Glutamatergic neuron (in vitro differentiated cells): ENCODE results near the gene C1QTNF5. TPM values are rescaled to one million over a fixed set of nuclear protein-coding genes. Genes with fewer than 3 reads are reported as not detected.

Experiments
- DNase-seq: peaks from one replicate; pipeline ENCODE4 v3.0.0; 2022
- H3K27ac Mint-ChIP-seq: one replicate; pipeline ENCODE4 v1.8.0; 2020; ENCODE audit warnings: mild to moderate bottlenecking, mixed read lengths, inconsistent platforms; ENCODE audit not compliant: unreplicated experiment
- H3K27me3 Mint-ChIP-seq: one replicate; pipeline ENCODE4 v1.8.0; 2020; ENCODE audit warnings: mild to moderate bottlenecking, moderate library complexity, mixed read lengths, inconsistent platforms; ENCODE audit not compliant: unreplicated experiment
- H3K36me3 Mint-ChIP-seq: one replicate; pipeline ENCODE4 v1.8.0; 2020; ENCODE audit warnings: mild to moderate bottlenecking, mixed read lengths, inconsistent platforms; ENCODE audit not compliant: unreplicated experiment
- H3K4me1 Mint-ChIP-seq: one replicate; pipeline ENCODE4 v1.8.0; 2020; ENCODE audit warnings: mild to moderate bottlenecking, low read depth, mixed read lengths, inconsistent platforms; ENCODE audit not compliant: unreplicated experiment
- H3K4me3 Mint-ChIP-seq: one replicate; pipeline ENCODE4 v1.8.0; 2020; ENCODE audit warnings: mild to moderate bottlenecking, mixed read lengths, inconsistent platforms; ENCODE audit not compliant: unreplicated experiment
- H3K9me3 Mint-ChIP-seq: one replicate; pipeline ENCODE4 v1.8.0; 2020; ENCODE audit warnings: mild to moderate bottlenecking, moderate library complexity, mixed read lengths, inconsistent platforms; ENCODE audit not compliant: unreplicated experiment
- CTCF ChIP-seq: fragments of 200-600 bp; sonication (generic); IDR thresholded peaks from one replicate; pipeline ENCODE4 v1.5.0; 2021; ENCODE audit not compliant: partially characterized antibody, unreplicated experiment
- total RNA-seq: library from RNA; stranded (reverse); fragmentation: NEBNext Ultra II Directional; extraction: Animal tissue kit (Norgen Biotek cat#: 25700); gene quantifications from one replicate; pipeline ENCODE4 v1.2.1, GENCODE V29; 2021; ENCODE audit not compliant: unreplicated experiment

C1QTNF5 gene
- total RNA-seq, 1 donor from 2014 or later: 0.32 TPM

GRCh38 chr11:119356349-119357031 lies 15.8 kb upstream of the C1QTNF5 start:
- Mint-ChIP-seq H3K36me3 (peaks cover 5% of the 10 kb centered on the region), H3K4me3 (peak overlapping the region; percentile 80), H3K27ac (no peak overlapping the region), H3K9me3 (peaks cover 8% of the 10 kb centered on the region), H3K27me3 (peaks cover 9% of the 10 kb centered on the region), H3K4me1 (peaks cover 13% of the 10 kb centered on the region)
- peak; percentile 83 for DNase-seq
- peak; percentile 99 for TF ChIP-seq CTCF

DNA sequence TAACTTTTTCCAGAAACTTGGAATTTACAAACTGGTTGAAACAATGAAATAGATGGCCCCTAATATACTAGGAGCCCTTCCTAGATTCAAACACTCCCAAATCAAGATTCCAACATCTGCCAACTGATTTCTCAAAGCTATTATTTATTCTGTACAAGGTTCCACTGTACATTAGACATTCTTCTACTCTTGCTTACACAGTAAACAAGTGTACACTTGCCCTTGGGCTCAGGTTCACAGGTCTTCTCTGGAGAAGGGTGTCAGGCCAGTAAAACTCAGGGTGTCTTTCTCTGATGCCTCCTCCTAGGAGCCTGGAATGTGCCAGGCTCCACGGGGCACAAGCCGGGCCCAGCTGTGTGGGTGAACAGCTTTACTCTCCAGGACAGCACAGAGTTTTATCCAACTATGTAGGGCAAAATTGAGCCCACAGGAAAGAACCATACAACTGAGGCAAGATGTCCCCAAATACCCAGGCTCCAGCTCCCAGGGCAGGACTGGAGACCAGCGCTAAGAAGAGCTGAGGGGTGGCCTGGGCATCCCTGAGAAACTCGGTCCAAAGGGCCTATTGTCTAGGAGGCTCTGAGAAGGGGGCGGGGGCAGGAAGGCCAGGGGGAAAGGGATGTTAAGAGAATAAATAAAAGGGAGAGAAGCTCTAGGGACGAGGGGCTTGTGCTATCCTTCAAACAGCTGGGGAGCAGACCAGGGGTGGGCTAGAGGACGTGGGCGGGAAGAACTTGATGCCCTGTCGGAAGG lies 14.6 kb upstream of the C1QTNF5 start:
- H3K36me3 Mint-ChIP-seq: peaks cover 5% of the 10 kb centered on the region
- no peak overlapping the region for H3K4me3 Mint-ChIP-seq

DNA sequence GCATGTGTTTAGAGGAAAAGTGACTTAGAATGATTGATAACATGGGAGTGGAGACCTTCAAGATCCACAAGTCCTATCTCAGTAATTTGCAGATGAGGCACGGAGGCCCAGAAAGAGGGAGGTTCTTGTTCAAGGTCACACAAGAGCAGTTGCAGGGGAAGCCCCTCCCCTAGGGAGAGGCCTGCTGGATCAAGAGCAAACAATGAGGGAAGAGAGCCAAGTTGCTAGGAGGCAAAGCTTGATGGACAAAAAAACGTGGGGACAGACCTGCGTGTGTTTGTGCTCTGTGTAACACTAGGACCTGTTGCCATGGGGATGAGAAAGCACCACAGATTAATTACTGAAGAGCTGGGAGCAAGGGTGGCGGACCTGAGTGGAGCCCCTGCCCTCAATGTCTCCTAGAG lies 12.2 kb upstream of the C1QTNF5 start:
- no peak for TF ChIP-seq CTCF
- Mint-ChIP-seq H3K27ac (no peak overlapping the region), H3K27me3 (peaks cover 9% of the 10 kb centered on the region), H3K4me1 (peaks cover 8% of the 10 kb centered on the region), H3K36me3 (no peaks in the 10 kb centered on the region), H3K9me3 (peaks cover 5% of the 10 kb centered on the region), H3K4me3 (peak overlapping the region; percentile 2)
- no peak for DNase-seq

More for the DNA sequence above, 14.6 kb upstream of the C1QTNF5 start:
- no peak for TF ChIP-seq CTCF
- no peak for DNase-seq
- H3K27ac Mint-ChIP-seq: no peak overlapping the region
- H3K4me1 Mint-ChIP-seq: peaks cover 8% of the 10 kb centered on the region
- H3K27me3 Mint-ChIP-seq: peaks cover 9% of the 10 kb centered on the region
- H3K9me3 Mint-ChIP-seq: peaks cover 8% of the 10 kb centered on the region

- Mint-ChIP-seq H3K27ac (no peak overlapping the region), H3K36me3 (no peaks in the 10 kb centered on the region), H3K9me3 (peaks cover 4% of the 10 kb centered on the region), H3K27me3 (peaks cover 7% of the 10 kb centered on the region), H3K4me1 (peaks cover 4% of the 10 kb centered on the region), H3K4me3 (no peak overlapping the region)
- TF ChIP-seq CTCF: no peak
- no peak for DNase-seq
Measured at GRCh38 chr11:119351232-119351631, 10.5 kb upstream of the C1QTNF5 start.

DNA sequence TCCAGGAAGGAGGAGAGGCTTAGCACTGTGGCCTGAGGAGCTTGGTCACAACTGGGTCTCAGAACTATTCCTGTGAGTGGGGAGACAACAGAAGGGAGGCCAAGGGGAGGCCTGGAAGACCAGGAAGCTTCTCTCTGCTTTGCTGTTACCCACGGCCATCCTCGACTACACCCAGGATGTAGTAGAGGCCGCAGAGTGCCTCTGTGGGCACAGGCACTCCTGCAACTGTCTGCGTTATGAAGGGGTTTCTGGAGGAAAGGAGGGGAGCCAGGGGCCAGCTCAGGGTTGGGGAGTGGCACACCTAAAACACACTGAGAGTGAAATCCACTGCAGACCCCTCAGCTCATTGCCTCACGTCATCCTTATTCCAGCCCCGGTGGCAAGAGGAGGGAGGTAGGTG lies 9.6 kb upstream of the C1QTNF5 start:
- Mint-ChIP-seq H3K27me3 (peaks cover 7% of the 10 kb centered on the region), H3K4me3 (no peak overlapping the region), H3K36me3 (no peaks in the 10 kb centered on the region), H3K4me1 (peaks cover 4% of the 10 kb centered on the region), H3K9me3 (peaks cover 5% of the 10 kb centered on the region), H3K27ac (no peak overlapping the region)
- no peak for TF ChIP-seq CTCF
- DNase-seq: no peak
